Esophagus squamous epithelium (tissue), 5 donors: ENCODE data around the gene UBE2U. TPM values are rescaled to one million over a fixed set of nuclear protein-coding genes. Genes with fewer than 3 reads are reported as not detected.

Source experiments
- DNase-seq: peaks from one replicate; lab custom pipeline; 2025; lab: John Stamatoyannopoulos, UW
- H3K27ac ChIP-seq, 4 donors: fragments of 200-600 bp; sonication (generic); one replicate each; pipeline ENCODE4 v1.5.1; 2016 to 2019; ENCODE audit warnings: mild to moderate bottlenecking in 1 of 4
- H3K27me3 ChIP-seq, 4 donors: fragments of 200-600 bp; sonication (generic); 1 replicate in 3 of 4; 2 replicates in 1 of 4; pipeline versions ENCODE4 v1.5.1 to v1.6.0; 2017 to 2021; ENCODE audit warnings: antibody characterized with exemption in 1 of 4
- H3K36me3 ChIP-seq, 3 donors: fragments of 200-600 bp; sonication (generic); one replicate each; pipeline ENCODE4 v1.5.1; 2016 to 2019
- H3K4me1 ChIP-seq, 3 donors: fragments of 200-600 bp; sonication (generic); one replicate each; pipeline ENCODE4 v1.5.1; 2017 to 2019
- H3K4me3 ChIP-seq, 4 donors: fragments of 200-600 bp; sonication (generic); 1 replicate in 3 of 4; 2 replicates in 1 of 4; pipeline ENCODE4 v1.5.1; 2016 to 2019; ENCODE audit warnings: mild to moderate bottlenecking in 2 of 4, moderate library complexity in 1 of 4
- H3K9me3 ChIP-seq, 3 donors: fragments of 200-600 bp; sonication (generic); one replicate each; pipeline ENCODE4 v1.5.1; 2016 to 2019
- POLR2A ChIP-seq, 4 donors: fragments of 450-650 bp; IDR thresholded peaks; one replicate each; pipeline ENCODE4 v1.6.1; 2017; ENCODE audit warnings: antibody characterized with exemption in 4 of 4, mild to moderate bottlenecking in 4 of 4, moderate library complexity in 3 of 4
- WGBS, 2 donors: methylation state at CpG; one replicate each; pipeline ENCODE4 v1.1.5; 2018; 5-methylcytosine and 5-hydroxymethylcytosine counted together
- intact Hi-C: fragments of 100-400 bp; cut with DNase I; formaldehyde crosslinking; loops from one replicate; pipeline ENCODE4 v1.15.0; 2022
- total RNA-seq, 4 donors: library from RNA; depleted of rRNA; stranded (reverse); fragments of >200 nt; gene quantifications; one replicate each; pipeline ENCODE4 v1.1.0, GENCODE V29; 2016
- TF ChIP-seq, protein P1 (sequence below), 6 experiments: fragments of 450-650 bp in 4 of 6; fragments of 200-600 bp in 2 of 6; sonication (generic) in 2 of 6; IDR thresholded peaks; one replicate each; pipeline ENCODE4 v1.5.1; 2016 to 2019; ENCODE audit warnings: antibody characterized with exemption in 6 of 6, mild to moderate bottlenecking in 4 of 6, moderate library complexity in 4 of 6
- donor health status: DM: yes; HTN: yes; CAD: no.

UBE2U gene
- total RNA-seq, 4 donors from 2014 or later, result not detected

DNA sequence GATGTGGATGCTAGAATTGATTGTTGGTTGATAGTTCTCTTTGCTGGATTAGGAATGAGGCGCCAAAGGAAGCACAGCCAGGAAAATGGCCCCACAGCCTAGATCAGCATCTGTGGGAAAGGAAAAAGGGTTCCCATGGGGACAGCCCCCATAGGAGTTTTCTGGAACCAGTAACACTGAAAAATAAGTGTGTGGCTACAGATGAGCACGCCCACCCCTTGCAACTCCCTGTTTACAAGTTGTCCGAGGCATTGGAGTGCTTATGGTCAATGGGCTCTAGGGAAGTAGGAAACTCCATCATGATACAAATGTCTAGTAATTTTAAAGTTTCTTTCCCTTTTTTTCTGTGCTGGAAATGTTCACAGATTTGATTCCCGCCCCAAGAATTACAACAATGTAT is 23.8 kb upstream of the UBE2U start:
- no peak overlapping the region for H3K4me3 ChIP-seq
- no peak for DNase-seq
- intact Hi-C loops, result no loop called here
- WGBS, 2 donors, result 81 to 84% methylated on average over 4 of the region's 4 CpGs
- peaks cover 0 to 15% (median 0%) of the 10 kb centered on the region in 3 donors for H3K36me3 ChIP-seq
- H3K27ac ChIP-seq, result no peak overlapping the region
- H3K9me3 ChIP-seq, result no peaks in the 10 kb centered on the region
- H3K27me3 ChIP-seq, result no peaks in the 10 kb centered on the region
- peaks cover 0 to 10% (median 6%) of the 10 kb centered on the region in 3 donors for H3K4me1 ChIP-seq
- TF ChIP-seq, protein P1, sequence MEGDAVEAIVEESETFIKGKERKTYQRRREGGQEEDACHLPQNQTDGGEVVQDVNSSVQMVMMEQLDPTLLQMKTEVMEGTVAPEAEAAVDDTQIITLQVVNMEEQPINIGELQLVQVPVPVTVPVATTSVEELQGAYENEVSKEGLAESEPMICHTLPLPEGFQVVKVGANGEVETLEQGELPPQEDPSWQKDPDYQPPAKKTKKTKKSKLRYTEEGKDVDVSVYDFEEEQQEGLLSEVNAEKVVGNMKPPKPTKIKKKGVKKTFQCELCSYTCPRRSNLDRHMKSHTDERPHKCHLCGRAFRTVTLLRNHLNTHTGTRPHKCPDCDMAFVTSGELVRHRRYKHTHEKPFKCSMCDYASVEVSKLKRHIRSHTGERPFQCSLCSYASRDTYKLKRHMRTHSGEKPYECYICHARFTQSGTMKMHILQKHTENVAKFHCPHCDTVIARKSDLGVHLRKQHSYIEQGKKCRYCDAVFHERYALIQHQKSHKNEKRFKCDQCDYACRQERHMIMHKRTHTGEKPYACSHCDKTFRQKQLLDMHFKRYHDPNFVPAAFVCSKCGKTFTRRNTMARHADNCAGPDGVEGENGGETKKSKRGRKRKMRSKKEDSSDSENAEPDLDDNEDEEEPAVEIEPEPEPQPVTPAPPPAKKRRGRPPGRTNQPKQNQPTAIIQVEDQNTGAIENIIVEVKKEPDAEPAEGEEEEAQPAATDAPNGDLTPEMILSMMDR (IDR thresholded peaks at IDR 0.05), result no peak
- no peak for TF ChIP-seq POLR2A (IDR thresholded peaks at IDR 0.05)

GRCh38 chr1:64182207-64182606 is 21.2 kb upstream of the UBE2U start:
- intact Hi-C loops, result no loop called here
- Histone ChIP-seq H3K27me3 (no peaks in the 10 kb centered on the region), H3K27ac (no peak overlapping the region), H3K9me3 (no peaks in the 10 kb centered on the region), H3K4me3 (no peak overlapping the region), H3K36me3 (peaks cover 0 to 15% (median 0%) of the 10 kb centered on the region in 3 donors), H3K4me1 (peaks cover 0 to 13% (median 6%) of the 10 kb centered on the region in 3 donors)
- no peak for DNase-seq
- WGBS, 2 donors, result 77 to 83% methylated on average over 2 of the region's 2 CpGs
- TF ChIP-seq, protein P1 (IDR thresholded peaks at IDR 0.05), result no peak
- TF ChIP-seq POLR2A (IDR thresholded peaks at IDR 0.05), result no peak

GRCh38 chr1:64183395-64184002 is 19.9 kb upstream of the UBE2U start:
- no peak for DNase-seq
- Histone ChIP-seq H3K36me3 (peaks cover 0 to 2% (median 0%) of the 10 kb centered on the region in 3 donors), H3K4me3 (no peak overlapping the region), H3K9me3 (no peaks in the 10 kb centered on the region), H3K27me3 (no peaks in the 10 kb centered on the region), H3K4me1 (peaks cover 0 to 13% (median 6%) of the 10 kb centered on the region in 3 donors), H3K27ac (no peak overlapping the region)
- TF ChIP-seq POLR2A (IDR thresholded peaks at IDR 0.05), result no peak
- TF ChIP-seq, protein P1 (IDR thresholded peaks at IDR 0.05), result no peak
- WGBS, 2 donors, result 58 to 64% methylated on average over 5 of the region's 5 CpGs
- intact Hi-C loops, result no loop called here

DNA sequence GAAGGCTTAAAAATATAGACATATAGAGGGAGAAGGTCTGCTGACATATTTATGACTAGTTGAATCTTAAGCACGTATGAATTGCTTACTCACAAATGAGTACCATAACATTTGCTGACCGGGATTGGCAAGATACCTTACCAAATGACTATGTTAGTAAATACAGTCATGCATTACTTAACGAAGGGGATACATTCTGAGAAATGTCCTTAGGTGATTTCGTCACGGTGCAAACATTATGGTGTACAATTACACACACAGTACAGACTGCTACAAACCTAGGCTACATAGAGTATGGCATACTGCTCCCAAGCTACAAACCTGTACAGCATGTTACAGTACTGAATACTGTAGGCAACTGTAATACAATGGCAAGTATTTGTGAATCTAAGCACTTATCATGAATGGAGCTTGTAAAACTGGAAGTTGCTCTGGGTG is 19.4 kb upstream of the UBE2U start:
- H3K27ac ChIP-seq, result no peak overlapping the region
- no peaks in the 10 kb centered on the region for H3K9me3 ChIP-seq
- intact Hi-C loops, result no loop called here
- H3K36me3 ChIP-seq, result no peaks in the 10 kb centered on the region
- 31 to 74% methylated on average over 5 of the region's 5 CpGs for WGBS, 2 donors
- H3K4me3 ChIP-seq, result no peak overlapping the region
- TF ChIP-seq, protein P1 (IDR thresholded peaks at IDR 0.05), result no peak
- TF ChIP-seq POLR2A (IDR thresholded peaks at IDR 0.05), result no peak
- peaks cover 0 to 13% (median 6%) of the 10 kb centered on the region in 3 donors for H3K4me1 ChIP-seq
- no peak for DNase-seq
- no peaks in the 10 kb centered on the region for H3K27me3 ChIP-seq

- Histone ChIP-seq H3K4me3 (no peak overlapping the region), H3K9me3 (no peaks in the 10 kb centered on the region), H3K36me3 (no peaks in the 10 kb centered on the region), H3K27ac (no peak overlapping the region), H3K4me1 (peaks cover 0 to 13% (median 6%) of the 10 kb centered on the region in 3 donors), H3K27me3 (no peaks in the 10 kb centered on the region)
- no peak for DNase-seq
- intact Hi-C loops, result no loop called here
- WGBS, 2 donors, result 62 to 64% methylated on average over 8 to 10 of the region's 10 CpGs
- no peak for TF ChIP-seq POLR2A (IDR thresholded peaks at IDR 0.05)
- TF ChIP-seq, protein P1 (IDR thresholded peaks at IDR 0.05), result no peak
Measured at GRCh38 chr1:64186138-64186897, 17.1 kb upstream of the UBE2U start.
